Measurements from ENCODE around the gene MYO18A.

DNA sequence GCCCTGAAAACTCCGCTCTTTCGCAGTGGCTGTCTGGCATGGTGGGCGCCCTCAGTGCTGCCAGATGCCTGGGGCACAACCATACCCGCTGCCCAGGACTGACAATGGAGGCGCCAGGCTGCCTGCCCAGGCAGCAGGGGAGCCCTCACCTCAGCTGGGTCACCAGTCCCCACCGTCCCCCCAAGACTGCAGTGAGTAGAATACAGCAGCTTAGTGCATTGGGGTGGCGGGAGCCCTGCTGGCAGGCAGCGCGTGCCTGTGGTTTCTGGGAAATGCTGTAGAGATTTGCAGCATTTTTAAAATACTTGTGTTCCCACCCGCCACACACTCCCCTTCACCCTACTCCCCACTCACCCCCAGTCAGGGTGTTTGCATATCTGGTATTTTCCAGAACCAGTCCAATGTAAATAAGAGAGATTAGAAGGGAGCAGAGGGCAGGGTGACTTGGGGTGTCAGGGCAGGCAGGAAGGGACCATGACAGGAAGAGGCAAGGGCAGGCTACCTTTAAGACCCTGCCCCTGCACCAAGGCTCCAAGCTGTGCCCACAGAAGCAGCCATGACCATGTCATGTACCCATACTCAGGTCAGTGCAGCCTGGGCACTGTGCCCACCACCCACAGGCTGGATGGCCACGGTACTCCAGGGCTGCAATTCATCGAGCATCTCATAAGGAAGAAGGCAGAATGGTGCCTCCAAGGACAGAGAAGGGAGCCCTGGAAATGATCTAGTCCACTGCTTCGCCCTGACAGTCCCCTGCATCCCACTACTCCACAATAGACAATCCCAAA is 21.5 kb downstream of the MYO18A start:
- TF ChIP-seq EZH2 (IDR thresholded peaks at IDR 0.05) (no peak), ZFX (IDR thresholded peaks at IDR 0.05) (no peak), CTCF (IDR thresholded peaks at IDR 0.05 in 2 of 3, conservative IDR thresholded peaks at IDR 0.05 in 1 of 3; ENCODE audit: borderline replicate concordance in 1 of 3, insufficient read depth in 1 of 3, low read depth in 2 of 3, low read length in 2 of 3) (no peak), SRF (IDR thresholded peaks at IDR 0.05; ENCODE audit: low read depth) (no peak), POLR2A (IDR thresholded peaks at IDR 0.05; ENCODE audit: borderline replicate concordance, extremely low read depth, insufficient read depth, insufficient read length) (no peak), TCF7L2 (IDR thresholded peaks at IDR 0.05; ENCODE audit: borderline replicate concordance, extremely low read depth, insufficient read depth, insufficient read length) (no peak)

All from HCT116 (cell line).